Myocyte (in vitro differentiated cells): ENCODE results near the gene TMOD2. TPM values are rescaled to one million over a fixed set of nuclear protein-coding genes. Genes with fewer than 3 reads are reported as not detected.

Experiments used
- DNase-seq: peaks from one replicate; pipeline ENCODE4 v3.0.0-alpha.2; 2012; ENCODE audit warnings: low read depth
- polyA plus RNA-seq: library from polyadenylated mRNA; unstranded; fragments of >200 nt; gene quantifications from one replicate; pipeline ENCODE4 v1.2.1, GENCODE V29; 2012; ENCODE audit warnings: missing spikeins
- total RNA-seq: library from RNA; depleted of rRNA; stranded (reverse); fragments of >200 nt; gene quantifications from 2 replicates; pipeline ENCODE4 v1.2.3, GENCODE V29; 2014

Gene TMOD2
- total RNA-seq = 2.4 and 2.5 TPM in 2 replicates
- 0.93 TPM for polyA plus RNA-seq

DNA sequence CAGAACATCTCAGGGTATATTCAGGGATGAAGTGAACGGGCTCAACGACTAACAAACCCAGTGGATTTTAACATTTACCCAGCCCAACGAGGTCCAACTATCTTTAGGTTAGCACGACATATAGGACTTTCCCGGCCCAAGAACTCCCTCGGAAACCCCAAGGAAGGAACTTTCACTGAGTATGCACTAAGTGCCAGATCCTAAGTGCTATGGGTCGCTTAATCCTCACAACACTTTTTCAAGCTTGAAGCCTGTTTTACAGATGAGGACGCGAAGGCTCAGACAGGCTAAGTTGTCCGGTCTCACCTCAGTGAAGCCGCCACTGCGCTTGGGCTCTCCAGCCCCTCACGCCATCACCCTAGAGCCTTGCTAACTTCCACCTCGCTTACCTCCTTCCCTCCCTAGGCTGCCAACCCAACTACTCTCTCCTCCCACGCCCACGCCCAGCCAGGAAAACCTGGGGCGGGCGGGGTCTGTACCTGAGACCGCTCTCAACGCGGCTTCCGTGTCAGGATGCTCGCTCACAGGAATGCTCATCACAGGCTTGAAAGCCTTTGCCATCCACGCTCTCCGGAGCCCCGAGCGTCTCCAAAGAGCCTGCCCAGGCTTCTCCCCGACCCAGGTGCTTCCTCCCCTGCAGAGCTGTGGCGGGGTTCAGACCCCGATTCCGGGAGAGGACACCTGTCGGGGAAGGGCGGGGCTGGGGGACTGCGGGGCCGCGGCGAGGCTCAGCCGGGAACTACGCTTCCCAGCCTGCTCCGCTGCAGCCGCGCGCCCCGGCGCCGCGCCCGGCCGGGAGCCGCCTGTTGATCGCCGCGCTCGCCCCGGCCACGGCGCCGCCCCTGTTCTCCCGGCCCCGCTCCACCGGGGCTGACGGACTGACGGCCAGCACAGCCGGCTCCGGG, at the start of gene TMOD2:
Gene TMOD2, plus strand, starts transcription at position 806 of the 905 bp plus-strand sequence. CDS start 14,845 bp downstream, outside the sequence.
- peak; percentile 49 for DNase-seq

DNA sequence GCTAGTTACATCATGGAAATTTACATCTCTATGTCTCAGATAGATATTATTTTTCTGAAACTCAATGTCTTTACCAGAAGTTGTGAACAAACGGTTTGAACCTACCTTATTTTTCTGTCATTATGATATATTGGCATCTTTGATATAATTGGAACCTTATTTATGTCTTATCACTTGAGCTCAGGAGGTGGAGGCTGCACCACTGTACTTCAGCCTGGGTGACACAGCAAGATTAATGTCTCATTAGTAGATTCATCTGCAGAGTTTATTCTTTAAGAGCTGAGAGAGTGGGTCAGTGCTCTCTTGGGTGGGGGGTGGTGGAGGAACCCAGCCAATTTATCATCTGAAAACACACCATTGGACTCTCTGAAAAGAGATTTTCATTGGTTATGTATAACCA, 48.7 kb upstream of the TMOD2 start:
- no peak for DNase-seq

DNA sequence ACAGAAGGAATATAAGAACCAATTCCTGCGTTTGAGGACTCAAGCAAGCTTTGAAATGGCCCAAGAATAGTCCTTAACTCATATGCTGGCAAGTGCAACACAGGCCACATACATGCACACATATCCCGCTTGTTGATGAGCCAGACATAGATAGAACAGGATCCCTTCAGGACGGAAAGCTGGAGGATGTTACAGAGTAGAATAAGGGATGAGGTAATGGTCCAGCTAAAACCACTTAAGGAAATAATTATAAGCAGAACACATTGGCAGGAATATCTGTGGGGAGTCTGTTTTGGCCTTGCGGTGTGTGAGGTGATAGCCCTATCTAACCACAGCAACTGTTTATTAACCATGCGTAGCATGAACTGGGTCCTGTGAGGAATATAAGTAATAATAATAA, 45.1 kb upstream of the TMOD2 start:
- peak; percentile 83 for DNase-seq

DNA sequence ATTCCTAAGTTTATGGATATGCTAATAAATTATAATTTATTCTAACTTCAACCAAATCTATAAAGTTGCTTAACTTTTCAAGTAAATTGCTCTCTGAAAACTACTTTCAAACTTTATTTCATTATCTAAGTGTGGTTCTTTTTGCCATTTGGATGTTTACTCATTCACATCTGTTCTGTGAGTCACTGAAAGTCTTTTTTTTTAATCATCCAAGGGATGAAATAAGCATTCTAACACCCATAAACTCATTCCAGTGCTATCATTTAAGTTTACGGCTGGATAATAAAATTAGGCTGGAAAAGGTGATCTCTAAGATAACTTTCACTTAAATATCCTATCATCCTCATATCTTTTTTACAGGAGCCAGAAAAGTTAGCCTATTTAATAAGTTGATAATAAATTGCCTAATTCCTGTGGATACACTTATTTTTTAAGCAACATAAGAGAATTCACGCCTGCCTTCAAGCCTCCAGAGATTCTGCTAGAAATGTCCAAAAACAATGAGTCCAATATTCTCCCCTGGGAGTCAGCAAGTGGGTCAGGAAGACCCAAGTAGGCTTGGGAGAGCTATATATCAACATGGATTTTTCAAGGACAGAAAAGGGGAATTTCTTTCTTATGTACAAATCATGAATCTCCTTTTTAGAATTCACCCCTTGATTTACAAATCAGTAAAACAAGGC, 44.3 kb upstream of the TMOD2 start:
- DNase-seq = no peak

DNA sequence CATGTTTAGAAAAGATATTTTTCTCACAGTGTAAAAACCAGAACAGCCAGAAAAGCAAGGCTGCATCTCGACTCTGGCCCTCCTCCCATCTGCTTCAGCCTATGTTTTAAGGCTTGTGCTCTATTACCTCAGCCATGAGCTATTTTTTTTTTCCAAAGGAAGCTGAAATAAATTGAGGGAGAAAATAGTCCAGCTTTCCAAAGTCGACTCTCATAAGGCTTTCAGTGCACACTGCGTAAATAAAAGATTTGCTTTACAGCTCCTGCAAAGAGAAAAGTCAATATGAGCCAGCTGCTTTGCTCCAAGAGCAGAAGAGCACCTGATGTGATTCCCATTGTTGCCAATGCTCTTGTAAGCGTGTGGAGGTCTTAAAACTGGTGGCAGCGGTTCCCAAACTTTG, 43.4 kb upstream of the TMOD2 start:
- no peak for DNase-seq

DNA sequence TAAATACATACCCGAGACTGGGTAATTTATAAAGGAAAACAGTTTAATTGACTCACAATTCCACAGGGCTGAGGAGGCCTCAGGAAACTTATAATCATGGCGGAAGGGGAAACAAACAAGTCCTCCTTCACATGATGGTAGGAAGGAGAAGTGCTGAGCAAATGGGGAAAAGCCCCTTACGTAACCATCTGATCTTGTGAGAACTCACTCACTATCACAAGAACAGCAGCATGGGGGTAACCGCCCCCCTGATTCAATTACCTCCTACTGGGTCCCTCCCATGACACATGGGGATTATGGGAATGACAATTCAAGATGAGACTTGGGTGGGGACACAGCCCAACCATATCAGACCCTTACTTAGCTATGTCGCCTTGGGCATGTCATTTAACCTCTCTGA, 42.4 kb upstream of the TMOD2 start:
- no peak for DNase-seq

DNA sequence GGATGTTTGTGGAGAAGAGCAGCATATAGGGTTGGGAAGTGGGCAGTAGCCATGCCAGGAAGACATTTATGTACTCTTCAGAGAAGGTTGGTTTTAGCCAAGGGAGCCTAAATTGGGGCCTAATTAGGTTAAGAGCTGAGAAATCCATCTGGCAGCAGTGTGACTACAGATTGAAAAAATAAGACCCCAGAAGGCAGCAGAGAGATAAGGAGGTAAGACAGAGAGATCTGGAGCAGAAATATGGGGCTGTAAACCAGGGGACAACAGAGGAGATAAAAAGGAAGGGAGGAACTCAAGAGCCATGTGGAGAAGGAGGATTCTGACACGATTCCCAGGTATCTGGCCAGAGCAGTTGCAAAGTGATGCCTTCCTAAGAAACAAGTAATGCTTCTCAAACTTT, 37.2 kb upstream of the TMOD2 start:
- no peak for DNase-seq

DNA sequence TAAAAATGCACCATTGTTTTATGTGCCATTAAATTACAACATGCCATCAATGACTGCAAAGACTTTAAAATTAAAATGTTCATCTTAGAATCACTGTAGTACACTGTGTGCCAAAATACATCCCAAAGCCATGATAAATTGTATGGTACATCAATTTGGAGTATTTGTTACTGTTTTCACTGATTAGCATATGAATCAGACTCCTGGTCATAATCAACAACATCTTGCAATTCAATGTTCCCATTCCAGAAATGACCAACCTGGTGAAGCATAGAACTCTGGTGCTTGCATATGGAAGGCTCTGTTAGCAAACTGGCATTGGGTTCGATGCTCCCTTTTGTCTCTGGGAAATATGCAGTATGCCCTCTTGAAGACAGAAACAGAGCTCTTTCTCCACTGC, 36.5 kb upstream of the TMOD2 start:
- DNase-seq = no peak

DNA sequence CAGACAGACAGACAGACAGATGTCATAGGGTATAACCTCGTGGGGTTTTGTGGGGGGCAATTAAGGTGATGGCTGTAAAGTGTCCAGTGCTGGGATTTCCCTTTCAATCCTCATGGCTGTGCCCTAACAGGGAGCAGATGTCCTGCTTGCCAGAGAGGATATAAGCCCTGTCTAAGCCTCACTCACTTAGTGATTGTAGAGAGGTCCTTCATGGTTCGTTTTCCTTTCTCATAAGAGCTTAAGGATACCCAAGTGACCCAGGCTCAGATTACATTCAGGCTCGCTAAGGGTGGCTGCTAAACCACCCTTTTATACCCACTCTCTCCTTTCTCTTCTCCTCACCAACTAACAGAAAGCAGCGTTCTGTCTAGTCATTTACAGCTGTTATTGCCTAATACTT, 33.2 kb upstream of the TMOD2 start:
- no peak for DNase-seq

DNA sequence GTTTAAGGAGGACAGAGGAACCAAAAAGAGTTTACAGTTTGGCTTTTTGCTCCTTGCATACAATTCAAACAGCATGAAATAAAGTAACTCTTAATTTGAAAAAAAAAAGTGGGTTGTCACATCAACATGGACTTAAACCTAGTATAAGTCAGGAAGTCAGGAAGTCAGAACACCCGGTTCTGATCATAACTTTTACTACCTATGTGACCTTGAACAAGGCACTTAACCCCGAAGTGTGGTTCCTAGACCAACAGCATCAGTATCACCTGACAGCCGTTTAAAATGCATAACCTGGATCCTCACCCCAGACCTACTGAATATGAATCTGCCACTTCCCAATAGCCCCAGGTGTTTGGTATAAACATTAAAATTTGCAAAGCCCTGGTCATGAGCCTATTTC, 32.7 kb upstream of the TMOD2 start:
- DNase-seq = no peak

DNA sequence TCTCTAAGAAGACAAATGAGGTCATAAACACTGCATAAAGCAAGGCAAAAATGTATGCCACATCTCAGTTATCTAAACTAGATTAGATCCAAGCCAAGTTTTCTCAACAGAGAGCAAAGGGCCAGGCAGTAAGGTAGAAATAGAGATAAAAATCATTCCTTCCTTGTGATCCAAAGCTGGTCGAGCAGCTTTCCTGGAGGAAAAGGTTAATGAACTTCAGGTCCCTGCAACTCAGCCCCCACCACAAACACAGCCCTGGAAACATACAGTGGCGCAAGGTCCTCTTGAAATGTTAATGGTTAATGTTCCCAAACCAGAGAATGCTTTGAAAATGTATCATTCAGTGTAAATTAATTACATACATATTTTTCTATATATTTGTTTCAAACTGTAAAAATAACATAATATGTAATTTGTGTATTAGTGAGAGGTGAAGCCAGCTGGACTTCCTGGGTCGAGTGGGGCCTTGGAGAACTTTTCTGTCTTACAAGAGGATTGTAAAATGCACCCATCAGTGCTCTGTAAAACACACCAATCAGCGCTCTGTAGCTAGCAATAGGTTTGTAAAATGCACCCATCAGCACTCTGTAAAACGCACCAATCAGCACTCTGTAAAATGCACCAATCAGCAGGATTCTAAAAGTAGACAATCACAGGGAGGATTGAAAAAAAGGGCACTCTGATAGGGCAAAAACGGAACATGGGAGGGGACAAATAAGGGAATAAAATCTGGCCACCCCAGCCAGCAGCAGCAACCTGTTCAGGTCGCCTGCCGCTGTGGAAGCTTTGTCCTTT, 31.0 kb upstream of the TMOD2 start:
- DNase-seq = no peak

DNA sequence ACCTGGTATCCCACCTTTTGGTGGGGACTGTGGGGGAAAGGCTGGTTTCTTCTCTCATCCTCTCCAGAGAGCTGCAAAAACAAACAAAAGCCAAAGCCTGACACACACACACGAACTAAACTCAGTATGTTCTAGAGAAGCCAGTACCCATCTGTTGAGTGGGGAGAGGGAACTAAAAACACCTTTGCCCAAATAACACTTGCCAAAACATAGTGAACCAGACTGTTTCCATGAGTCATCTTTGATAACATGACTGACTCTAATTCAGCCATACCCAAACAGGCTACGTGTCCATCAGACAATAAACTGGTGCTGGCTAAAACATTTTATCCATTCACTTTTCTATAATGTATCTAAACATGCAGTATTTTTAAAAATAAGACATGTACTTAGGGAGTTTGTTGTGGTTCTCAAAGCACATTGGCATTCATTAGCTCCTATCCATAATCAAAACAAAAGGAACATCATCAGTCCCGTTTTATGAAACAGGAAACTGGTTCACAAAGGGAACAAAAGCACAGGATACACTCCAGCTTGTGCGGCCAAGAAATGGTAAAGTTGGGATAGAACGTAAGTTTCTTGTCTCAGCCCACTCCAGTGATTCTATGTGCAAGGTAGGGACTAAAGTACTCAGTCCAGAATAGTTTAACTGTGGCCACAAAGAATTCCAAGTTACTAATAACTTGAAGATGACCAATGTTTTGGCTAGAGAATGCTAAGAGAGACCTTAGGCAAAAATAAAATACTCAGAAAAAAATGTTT, 30.0 kb upstream of the TMOD2 start:
- DNase-seq = no peak

DNA sequence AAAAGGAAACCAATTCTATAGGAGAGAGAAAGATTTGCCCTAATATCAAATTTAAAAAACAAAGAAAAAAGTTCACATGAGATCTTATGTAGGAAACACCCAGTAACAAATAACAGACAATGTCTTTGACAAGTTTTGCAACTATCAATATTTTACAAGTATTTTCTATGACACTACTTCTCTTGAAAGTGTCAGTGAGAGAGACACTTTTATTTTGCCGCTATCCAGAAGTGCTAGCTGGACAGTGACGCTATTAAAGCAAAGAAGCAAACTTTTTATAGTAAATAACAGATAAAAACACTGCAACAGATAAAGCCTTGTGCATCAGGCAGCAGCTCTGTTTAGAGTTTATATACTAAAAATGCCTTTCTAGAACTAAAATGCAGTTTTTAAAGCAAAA, 27.2 kb upstream of the TMOD2 start:
- no peak for DNase-seq

DNA sequence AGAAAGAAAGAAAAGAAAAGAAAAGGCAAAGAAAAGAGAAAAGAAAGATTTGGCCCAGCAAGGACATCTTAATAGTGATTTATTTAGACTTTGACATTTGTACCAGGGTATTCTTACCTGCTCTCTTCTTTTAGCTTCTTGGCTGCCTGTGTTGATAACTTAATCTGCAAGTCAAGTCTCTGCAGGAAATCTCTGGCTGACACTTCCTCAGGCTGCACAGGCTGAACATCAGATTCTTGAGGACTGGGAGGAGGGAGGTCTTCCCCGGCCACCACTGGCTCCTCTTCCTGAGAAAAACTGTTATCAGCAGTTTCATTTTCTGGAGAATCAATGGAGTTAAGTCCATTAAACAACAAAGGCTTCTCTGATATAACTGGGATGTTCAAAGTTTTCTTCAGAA, 26.7 kb upstream of the TMOD2 start:
- no peak for DNase-seq

DNA sequence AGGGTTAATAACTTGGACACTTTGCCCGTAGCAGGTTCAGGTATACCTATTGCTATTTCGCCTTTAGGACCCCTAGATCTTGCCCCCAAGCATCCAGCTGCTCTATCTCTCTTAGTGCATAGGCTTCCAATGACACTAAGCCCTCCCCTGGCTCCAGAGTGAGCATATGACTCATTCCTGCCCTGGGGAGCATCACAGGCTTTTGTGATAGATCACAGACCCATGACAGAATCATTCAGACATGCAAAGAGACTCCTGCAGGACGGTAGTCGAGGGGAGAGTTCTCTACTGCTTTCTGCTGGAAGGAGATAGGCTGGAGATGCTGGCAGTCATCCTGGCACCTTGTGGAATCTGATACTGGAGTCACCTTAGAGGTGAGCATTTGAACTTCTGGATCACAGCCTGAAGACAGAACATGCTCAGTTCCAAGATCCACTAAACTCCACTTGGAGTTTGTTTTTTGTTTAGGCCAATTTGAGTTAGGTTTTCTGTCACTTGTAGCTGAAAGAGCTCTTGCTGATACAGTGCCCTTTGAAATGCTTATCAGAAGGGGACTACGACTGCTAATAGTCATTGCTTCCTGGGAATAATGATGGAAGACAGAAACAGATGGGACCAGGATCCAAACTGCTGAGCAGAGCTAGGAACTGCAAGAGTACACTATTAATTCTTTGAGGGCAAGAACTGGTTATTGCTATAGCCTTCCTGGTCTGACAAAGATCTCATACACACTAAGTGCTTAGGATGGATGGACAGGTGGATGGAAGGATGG, 24.9 kb upstream of the TMOD2 start:
- DNase-seq = peak; percentile 84

DNA sequence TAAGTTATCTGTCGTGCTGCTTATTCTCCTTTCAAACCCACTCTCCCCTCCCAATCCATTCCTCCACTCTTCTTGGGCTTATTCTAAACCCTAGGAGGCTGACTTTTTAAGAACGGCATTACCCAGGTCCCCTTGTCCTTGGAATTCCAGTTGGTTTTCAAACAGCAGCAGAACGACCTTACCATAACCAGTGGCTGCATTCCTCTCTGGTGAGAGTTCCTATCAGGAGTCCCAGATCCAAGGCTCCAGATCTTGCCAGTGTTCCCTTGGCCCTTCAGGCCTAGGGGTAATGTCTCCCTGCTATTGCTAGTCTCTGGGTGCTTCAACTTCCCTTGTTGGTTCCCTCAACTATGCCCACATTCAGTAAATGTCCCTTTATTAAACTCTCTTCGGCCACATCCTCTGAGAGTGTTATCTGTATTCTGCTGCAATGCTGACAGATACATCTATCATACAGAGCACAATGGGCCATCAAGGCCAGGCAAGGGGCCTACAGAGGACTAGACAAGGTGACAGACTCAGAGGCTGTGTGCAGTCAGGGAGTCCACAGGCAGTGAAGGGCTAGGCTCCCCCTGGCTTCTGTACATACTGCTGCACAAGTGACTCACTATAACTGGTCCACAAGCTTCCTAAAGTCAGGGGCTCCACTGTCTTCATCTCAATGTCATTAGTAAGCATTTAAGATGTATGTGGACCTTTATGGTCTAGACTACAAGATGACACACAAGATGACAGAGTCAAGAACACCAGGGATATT, 24.1 kb upstream of the TMOD2 start:
- peak; percentile 28 for DNase-seq

DNA sequence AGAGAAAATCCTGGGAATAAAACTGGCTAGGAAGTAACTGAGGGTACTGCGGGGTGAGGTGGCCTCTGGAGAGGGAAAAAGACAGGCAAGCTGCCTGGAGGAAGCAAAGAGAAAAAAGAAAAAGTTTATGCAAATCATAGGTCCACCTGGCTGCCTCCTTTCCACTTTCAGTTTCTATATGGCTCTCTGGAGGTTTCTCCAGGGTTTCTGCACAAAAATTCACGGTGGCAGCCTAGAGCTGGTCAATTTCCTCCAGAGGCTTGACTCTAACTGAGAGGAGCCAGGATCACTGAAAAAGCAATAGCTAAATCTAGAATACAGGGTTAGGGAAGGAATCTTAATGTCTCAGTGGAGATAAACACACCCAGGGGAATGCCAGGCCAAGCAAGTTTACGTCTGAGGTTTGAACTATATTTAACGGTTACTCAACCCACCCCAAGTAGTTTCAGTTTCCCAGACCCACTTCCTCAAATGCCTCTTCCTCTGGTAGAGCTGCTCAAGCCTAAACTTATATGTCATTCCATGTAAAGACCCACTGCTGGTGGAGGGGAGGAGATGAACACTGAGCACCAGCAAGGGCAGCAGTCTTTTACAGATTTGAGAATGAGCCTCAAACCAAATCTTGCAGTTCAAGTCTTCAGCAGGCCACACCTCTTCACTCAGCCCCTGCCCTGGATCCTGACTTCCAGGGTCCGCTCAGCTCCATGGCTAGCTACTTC, 19.7 kb upstream of the TMOD2 start:
- peak; percentile 15 for DNase-seq

DNA sequence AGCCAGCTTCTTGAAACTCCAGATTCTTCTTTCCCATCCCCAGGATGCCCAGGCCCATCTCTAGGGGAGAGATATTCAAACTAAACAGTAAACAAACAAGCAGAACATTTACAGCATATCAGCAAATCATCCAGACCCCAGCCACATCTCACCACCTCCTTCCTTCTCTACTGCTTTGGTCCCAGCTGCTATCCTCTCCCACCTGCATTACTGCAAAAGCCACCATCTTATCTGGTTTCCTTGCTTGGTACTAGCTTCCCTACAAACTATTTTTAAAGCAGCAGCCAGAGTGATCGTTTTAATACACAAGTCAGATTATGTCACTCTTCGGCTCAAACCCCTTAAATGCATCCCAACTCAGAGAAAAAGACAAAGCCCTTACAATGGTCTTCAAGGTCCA, 18.8 kb upstream of the TMOD2 start:
- no peak for DNase-seq
